Measurements from ENCODE around the gene ZBTB21. TPM values are rescaled to one million over a fixed set of nuclear protein-coding genes. Genes with fewer than 3 reads are reported as not detected.
A peak's percentile ranks its signal among the peaks of the same experiment; 100 is the strongest.

ZBTB21 gene
- total and polyA plus RNA-seq, 2 donors (not counting 1 experiment from before 2014, with no cell fraction given) = 8.9 to 9.1 TPM

DNA sequence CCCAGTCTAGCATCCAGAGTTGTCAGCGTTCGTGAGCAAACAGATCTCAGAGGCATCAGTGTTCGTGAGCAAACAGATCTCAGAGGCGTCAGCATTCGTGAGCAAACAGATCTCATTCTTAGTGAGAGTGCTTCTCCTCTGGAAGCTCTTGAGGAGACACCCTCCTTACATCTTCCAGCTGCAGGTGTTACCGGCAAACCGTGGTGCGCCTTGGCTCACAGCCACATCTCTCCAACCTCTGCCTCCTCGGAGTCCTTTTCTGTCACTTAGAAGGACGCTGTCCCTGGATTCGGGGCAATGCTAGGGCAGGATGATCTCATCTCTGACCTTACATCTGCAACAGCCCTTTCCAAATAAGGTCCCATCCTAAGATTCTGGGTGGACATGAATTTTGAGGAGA is 46.3 kb upstream of the ZBTB21 start:
- peak overlapping the region; percentile 82 for H3K27ac ChIP-seq (ENCODE audit: insufficient read depth, low read length)
- peaks cover 8% of the 10 kb centered on the region for H3K27me3 ChIP-seq (ENCODE audit: control insufficient read depth, insufficient read depth, low read length)
- no peaks in the 10 kb centered on the region for H3K9me3 ChIP-seq (ENCODE audit: control insufficient read depth, insufficient read depth, low read depth, low read length)
- no peak for TF ChIP-seq EZH2 (IDR thresholded peaks at IDR 0.05; ENCODE audit: low read length, missing control alignments)
- TF ChIP-seq, protein P1, sequence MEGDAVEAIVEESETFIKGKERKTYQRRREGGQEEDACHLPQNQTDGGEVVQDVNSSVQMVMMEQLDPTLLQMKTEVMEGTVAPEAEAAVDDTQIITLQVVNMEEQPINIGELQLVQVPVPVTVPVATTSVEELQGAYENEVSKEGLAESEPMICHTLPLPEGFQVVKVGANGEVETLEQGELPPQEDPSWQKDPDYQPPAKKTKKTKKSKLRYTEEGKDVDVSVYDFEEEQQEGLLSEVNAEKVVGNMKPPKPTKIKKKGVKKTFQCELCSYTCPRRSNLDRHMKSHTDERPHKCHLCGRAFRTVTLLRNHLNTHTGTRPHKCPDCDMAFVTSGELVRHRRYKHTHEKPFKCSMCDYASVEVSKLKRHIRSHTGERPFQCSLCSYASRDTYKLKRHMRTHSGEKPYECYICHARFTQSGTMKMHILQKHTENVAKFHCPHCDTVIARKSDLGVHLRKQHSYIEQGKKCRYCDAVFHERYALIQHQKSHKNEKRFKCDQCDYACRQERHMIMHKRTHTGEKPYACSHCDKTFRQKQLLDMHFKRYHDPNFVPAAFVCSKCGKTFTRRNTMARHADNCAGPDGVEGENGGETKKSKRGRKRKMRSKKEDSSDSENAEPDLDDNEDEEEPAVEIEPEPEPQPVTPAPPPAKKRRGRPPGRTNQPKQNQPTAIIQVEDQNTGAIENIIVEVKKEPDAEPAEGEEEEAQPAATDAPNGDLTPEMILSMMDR (conservative IDR thresholded peaks at IDR 0.05 in 1 of 2, IDR thresholded peaks at IDR 0.05 in 1 of 2; ENCODE audit: low read depth in 1 of 2, low read length in 2 of 2) = no peak
- H3K79me2 ChIP-seq (ENCODE audit: control insufficient read depth, insufficient read depth, low read length) = no peaks in the 10 kb centered on the region
- H3K9ac ChIP-seq (ENCODE audit: insufficient read depth, low read length) = no peak overlapping the region
- peak overlapping the region; percentile 56 for H3K4me2 ChIP-seq (ENCODE audit: extremely low read depth, insufficient read depth, low read length)
- H4K20me1 ChIP-seq (ENCODE audit: control insufficient read depth, extremely low read depth, insufficient read depth, low read length) = no peaks in the 10 kb centered on the region
- DNase-seq (ENCODE audit: low read depth in 2 of 2) = peak; percentile 11 to 17
- H3K4me1 ChIP-seq (ENCODE audit: control insufficient read depth, extremely low read depth, insufficient read depth, low read length) = peaks cover 9% of the 10 kb centered on the region
- peak overlapping the region in 1 of 4 experiments; percentile 5 for H3K4me3 ChIP-seq (replicated peaks in 1 of 4; ENCODE audit: control extremely low read depth in 1 of 4, insufficient read depth in 1 of 4, low read depth in 3 of 4, low read length in 4 of 4)
- H2AFZ ChIP-seq (ENCODE audit: low read length) = no peak overlapping the region
- H3K36me3 ChIP-seq (ENCODE audit: control insufficient read depth, insufficient read depth, low read length) = no peaks in the 10 kb centered on the region

DNA sequence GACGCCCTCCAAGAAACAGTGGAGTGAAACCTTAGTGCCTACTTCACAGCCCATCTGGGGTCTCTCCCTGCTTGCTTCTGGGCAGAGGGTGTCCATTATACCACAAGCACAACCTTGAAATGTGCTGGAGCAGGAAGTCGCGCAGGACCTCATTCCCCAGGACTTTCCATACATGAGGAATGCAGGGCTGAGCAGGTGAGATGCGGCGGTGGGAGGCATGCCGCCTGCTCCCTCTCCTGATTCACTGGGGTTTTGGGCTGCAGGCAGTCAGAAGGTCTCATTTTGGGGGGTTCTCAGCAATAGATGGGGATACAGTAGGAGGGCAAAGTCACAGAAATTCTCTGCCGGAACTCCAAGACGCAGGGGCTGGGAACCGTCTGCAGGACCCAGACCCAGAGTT is 45.3 kb upstream of the ZBTB21 start:
- peaks cover 9% of the 10 kb centered on the region for H3K4me1 ChIP-seq (ENCODE audit: control insufficient read depth, extremely low read depth, insufficient read depth, low read length)
- no peak overlapping the region for H3K4me3 ChIP-seq (replicated peaks in 1 of 4; ENCODE audit: control extremely low read depth in 1 of 4, insufficient read depth in 1 of 4, low read depth in 3 of 4, low read length in 4 of 4)
- H3K9ac ChIP-seq (ENCODE audit: insufficient read depth, low read length) = no peak overlapping the region
- no peaks in the 10 kb centered on the region for H3K79me2 ChIP-seq (ENCODE audit: control insufficient read depth, insufficient read depth, low read length)
- DNase-seq (ENCODE audit: low read depth in 2 of 2) = no peak
- H2AFZ ChIP-seq (ENCODE audit: low read length) = no peak overlapping the region
- H3K9me3 ChIP-seq (ENCODE audit: control insufficient read depth, insufficient read depth, low read depth, low read length) = no peaks in the 10 kb centered on the region
- TF ChIP-seq, protein P1 (conservative IDR thresholded peaks at IDR 0.05 in 1 of 2, IDR thresholded peaks at IDR 0.05 in 1 of 2; ENCODE audit: low read depth in 1 of 2, low read length in 2 of 2) = no peak
- TF ChIP-seq EZH2 (IDR thresholded peaks at IDR 0.05; ENCODE audit: low read length, missing control alignments) = no peak
- no peak overlapping the region for H3K4me2 ChIP-seq (ENCODE audit: extremely low read depth, insufficient read depth, low read length)
- no peak overlapping the region for H3K27ac ChIP-seq (ENCODE audit: insufficient read depth, low read length)
- H3K27me3 ChIP-seq (ENCODE audit: control insufficient read depth, insufficient read depth, low read length) = peaks cover 4% of the 10 kb centered on the region
- no peaks in the 10 kb centered on the region for H3K36me3 ChIP-seq (ENCODE audit: control insufficient read depth, insufficient read depth, low read length)
- H4K20me1 ChIP-seq (ENCODE audit: control insufficient read depth, extremely low read depth, insufficient read depth, low read length) = no peaks in the 10 kb centered on the region

GRCh38 chr21:42051788-42052187 is 41.6 kb upstream of the ZBTB21 start:
- TF ChIP-seq, protein P1 (conservative IDR thresholded peaks at IDR 0.05 in 1 of 2, IDR thresholded peaks at IDR 0.05 in 1 of 2; ENCODE audit: low read depth in 1 of 2, low read length in 2 of 2) = no peak
- no peak for TF ChIP-seq EZH2 (IDR thresholded peaks at IDR 0.05; ENCODE audit: low read length, missing control alignments)
- H3K27me3 ChIP-seq (ENCODE audit: control insufficient read depth, insufficient read depth, low read length) = no peaks in the 10 kb centered on the region
- H3K27ac ChIP-seq (ENCODE audit: insufficient read depth, low read length) = no peak overlapping the region
- no peak overlapping the region for H2AFZ ChIP-seq (ENCODE audit: low read length)
- H3K4me2 ChIP-seq (ENCODE audit: extremely low read depth, insufficient read depth, low read length) = no peak overlapping the region
- H3K36me3 ChIP-seq (ENCODE audit: control insufficient read depth, insufficient read depth, low read length) = no peaks in the 10 kb centered on the region
- peak in 1 of 2 donors; percentile 56 for DNase-seq (ENCODE audit: low read depth in 2 of 2)
- no peak overlapping the region for H3K4me3 ChIP-seq (replicated peaks in 1 of 4; ENCODE audit: control extremely low read depth in 1 of 4, insufficient read depth in 1 of 4, low read depth in 3 of 4, low read length in 4 of 4)
- no peaks in the 10 kb centered on the region for H3K79me2 ChIP-seq (ENCODE audit: control insufficient read depth, insufficient read depth, low read length)
- no peaks in the 10 kb centered on the region for H4K20me1 ChIP-seq (ENCODE audit: control insufficient read depth, extremely low read depth, insufficient read depth, low read length)
- H3K9ac ChIP-seq (ENCODE audit: insufficient read depth, low read length) = no peak overlapping the region
- H3K9me3 ChIP-seq (ENCODE audit: control insufficient read depth, insufficient read depth, low read depth, low read length) = no peaks in the 10 kb centered on the region
- H3K4me1 ChIP-seq (ENCODE audit: control insufficient read depth, extremely low read depth, insufficient read depth, low read length) = peaks cover 20% of the 10 kb centered on the region
